Hepatocyte (in vitro differentiated cells): ENCODE measurements around the gene NDST1.

Source experiments
- CTCF ChIP-seq: fragments of 200-600 bp; sonication (generic); IDR thresholded peaks from 2 replicates; pipeline ENCODE4 v1.5.1; 2016; ENCODE audit warnings: antibody characterized with exemption, mild to moderate bottlenecking; ENCODE audit not compliant: poor library complexity
- EZH2 ChIP-seq: fragments of 200-600 bp; sonication (generic); IDR thresholded peaks from 2 replicates; pipeline ENCODE4 v1.6.1; 2016; ENCODE audit warnings: antibody characterized with exemption, mild to moderate bottlenecking, borderline replicate concordance
- EZH2phosphoT487 ChIP-seq: fragments of 200-600 bp; sonication (generic); IDR thresholded peaks from one replicate; pipeline ENCODE4 v1.6.1; 2018; ENCODE audit warnings: antibody characterized with exemption, mild to moderate bottlenecking, low read depth, moderate library complexity; ENCODE audit not compliant: unreplicated experiment, severe bottlenecking

- TF ChIP-seq CTCF: no peak
- no peak for TF ChIP-seq EZH2phosphoT487
- TF ChIP-seq EZH2: no peak
Observed at GRCh38 chr5:150522504-150523414, 14.8 kb downstream of the NDST1 start.
